HG03469 (cell line): ENCODE data around the gene POPDC3.

Experiments used
- ATAC-seq: cut with Tn5 transposase; IDR thresholded peaks from one replicate; pipeline ENCODE4 v1.9.1; 2021; ENCODE audit warnings: mild to moderate bottlenecking, moderate library complexity, moderate number of reproducible peaks; ENCODE audit not compliant: unreplicated experiment

The POPDC3 gene

DNA sequence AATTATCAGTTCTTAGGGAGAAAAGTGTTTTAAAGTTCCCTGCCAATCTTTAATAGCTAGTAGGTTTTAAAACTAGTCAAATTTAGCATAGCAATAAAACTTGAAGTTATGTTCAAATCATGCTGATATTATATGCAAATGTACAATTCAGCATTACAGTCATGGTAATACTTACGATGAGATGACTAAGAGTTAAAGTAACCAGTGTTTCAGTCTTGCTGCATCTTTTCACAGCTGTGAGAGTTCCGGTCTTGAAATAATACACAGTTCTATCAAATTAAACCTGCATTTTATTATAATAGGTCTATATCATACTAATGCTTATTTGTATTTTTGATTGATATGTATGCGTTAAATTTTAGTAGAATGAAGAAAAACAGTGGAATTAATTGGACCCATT lies 26.1 kb downstream of the POPDC3 start:
- ATAC-seq: no peak

DNA sequence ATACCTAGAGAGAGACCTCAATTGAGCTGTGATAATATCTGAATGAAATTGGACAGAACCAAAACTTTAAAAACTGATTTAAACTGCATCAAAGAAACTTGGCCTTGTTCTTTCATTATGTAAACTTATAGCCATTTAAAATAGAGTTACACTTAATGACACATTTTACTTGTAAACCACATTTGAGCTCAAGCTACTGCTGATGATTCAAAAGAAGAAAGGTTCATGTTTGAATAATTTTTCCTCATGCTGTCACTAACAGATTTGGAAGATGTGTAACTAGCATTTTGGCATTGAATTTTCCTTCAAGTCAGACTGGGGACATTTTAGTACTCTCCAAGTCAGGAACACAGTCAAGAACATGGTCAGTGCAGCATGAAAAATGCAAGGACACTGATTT lies 26.9 kb downstream of the POPDC3 start:
- ATAC-seq: no peak

DNA sequence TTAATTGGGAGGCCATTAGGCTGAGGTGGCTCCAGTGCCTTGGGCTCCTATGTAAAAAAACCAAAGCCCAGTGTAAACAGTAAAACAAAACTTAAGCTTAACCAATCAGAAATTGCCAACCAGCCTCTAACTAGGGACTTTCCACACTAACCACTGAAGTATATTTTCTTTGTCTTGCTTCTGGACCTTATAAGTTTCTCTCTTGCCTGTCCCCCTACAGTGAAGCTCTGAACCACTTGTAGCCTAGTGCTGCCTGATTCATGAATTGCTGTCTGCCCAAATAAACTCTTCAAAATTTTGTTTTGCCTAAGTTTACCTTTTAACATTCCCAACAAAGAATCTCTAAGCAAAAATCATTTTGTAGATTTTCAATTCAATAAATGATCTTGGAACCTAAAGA lies 28.2 kb downstream of the POPDC3 start:
- ATAC-seq: no peak

DNA sequence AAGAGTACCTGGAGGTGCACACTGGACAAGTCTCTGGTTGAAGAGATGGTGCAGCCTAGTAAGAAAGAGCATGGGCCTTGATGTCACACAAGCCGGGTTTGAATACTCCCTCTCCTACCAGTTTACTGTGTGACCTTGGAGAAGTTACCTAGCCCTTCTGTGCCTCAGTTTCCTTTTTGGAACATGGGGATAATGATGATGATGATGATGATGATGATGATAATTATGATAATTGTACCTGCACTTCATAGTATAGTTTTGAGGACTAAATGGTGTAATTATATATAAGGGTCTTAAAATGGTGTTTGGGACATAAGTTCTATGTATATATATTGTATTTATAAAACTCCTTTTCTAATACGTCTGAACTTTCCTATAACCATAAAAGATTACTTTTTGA lies 41.7 kb downstream of the POPDC3 start:
- no peak for ATAC-seq

DNA sequence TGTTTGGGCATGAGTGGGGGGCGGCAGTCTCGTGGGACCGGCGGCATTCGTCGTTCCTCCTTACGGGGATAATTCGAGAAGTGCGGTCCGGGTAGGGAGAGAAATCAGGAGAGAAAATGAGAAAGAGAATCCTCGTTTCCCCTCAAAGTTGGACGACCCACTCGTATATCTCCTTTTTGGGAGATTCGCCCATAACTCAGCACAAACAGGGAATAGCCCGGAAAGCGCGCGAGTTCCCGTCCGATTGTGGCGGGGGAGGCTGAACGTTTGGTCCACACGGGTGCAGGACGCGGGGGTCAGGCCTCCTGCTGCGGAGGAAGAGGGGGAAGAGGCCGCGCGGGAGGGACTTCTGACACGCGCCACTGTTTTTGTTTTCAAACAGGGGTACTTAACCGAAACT lies 42.4 kb downstream of the POPDC3 start:
- ATAC-seq: no peak

DNA sequence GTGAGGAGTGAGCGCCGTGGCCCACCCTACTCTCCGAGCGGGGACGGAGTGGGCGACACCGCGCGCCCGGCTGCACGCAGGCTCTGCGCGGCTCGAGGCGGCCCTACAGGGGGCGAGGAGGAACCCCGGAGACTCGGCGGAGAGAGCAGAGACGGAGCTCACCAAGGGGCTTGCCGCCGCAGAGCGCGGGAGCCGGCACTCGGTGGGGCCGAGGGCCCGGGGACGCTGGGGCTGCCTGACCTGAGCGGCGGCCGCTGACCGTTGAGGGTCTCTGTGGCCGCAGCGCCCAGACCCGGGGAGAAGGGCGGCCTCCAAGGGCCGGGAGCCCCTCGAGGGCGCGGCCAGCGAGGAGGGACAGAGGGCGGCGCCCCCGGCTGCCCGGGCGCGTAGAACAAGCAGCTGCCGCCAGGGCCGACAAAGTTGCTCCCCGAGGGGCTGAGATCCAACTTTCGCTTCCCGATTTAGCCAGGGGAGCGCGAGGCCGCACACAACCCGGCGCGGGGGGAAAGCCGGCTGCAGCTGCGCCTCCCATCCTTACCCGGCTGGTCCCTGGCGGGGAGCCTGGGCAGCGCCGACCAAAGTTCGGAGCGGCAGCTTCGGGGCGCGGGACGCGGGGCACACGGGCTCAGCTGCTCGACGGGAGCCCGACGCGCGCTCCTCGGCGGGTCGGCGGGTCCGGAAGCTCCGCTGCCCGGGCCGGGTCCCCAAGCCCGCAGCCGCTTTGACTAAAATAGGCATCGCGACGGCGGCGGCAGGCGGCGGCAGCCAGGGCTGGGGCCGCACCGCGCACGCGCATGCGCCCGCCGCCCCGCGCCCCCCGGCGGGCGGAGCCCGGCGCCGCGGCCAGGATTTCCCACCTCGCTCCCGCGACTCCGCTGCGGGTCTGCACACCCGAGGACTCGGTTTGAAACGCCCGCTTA lies 43.1 kb downstream of the POPDC3 start:
- peak; percentile 39 for ATAC-seq

DNA sequence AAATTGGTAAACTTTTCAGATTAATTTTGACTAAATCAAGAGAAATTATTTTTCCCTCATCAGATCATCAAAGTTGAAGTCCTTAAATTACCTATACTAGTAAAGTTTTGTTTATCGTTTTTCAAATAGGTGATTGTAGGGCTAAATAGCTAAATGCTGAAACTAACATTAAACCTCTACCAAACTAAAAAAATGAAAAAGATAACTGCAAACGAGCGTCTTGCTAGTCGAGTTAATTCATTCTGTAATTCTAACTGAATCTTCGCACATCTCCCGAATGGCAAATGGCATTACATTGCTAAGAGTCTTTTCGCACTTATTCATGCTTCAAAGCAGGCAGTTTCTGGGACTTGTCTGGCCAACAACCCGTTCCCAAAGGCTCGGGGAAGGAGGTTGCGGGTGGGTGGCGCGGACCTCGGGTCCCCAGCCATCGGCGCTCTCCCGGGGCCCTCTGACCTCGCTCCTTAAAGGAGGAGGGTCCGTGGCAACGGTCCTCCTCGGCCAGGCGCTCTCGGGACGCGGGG lies 43.8 kb downstream of the POPDC3 start:
- ATAC-seq: no peak

DNA sequence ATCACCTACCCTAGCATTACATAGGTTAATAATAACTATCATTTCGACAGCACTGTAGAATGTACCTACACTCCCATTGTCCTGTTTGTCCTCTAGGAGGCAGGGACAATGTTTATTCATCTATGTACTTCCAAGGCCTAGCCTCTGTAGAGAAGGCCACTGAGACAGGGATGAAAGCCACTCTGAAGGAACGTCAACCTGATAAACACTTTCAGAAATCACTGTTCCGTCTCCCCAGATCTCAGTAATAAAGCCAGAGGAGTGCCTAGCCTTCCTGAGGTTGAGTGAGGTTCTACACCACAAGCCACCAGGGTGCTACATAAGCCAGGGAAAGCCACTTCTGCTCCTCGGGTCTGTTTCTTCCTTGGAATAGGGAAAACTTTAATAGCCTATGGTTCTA lies 44.8 kb downstream of the POPDC3 start:
- no peak for ATAC-seq

DNA sequence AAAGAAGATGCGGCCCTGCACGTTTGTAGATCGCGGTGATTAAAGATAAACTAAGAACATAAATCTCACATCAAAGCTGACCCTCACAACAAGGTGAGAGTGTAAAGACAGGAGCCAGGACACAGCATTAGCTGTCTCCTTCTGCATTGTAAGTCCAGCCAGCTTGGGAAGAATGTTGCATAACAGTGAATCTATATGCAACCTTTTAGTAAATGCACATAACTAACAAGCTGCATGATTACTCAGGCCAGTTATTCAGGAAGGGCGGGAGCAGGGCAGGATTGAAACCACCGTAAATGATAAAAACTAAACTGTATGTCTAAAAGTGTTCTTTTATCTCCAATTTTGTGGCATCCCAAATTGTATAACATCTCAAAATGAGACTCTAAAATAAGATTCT lies 57.1 kb downstream of the POPDC3 start:
- ATAC-seq: no peak

DNA sequence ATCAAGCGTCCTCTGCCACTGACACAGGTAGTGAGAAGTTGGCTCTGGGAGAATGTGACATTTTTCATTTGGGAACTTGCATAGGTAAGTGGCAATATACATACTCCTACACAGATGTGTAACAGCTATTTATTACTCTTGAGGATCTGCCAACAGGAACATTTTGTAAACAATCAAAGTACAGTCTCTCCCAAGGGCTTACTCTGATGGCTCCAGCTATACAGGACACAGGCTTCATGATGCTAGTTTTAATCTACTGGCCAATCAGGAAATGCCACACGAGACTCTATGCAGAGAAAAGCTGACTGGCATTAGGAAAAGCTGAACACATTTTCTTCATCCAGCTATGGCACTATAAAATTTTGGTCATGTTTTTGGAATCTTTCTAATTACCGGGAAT lies 57.8 kb downstream of the POPDC3 start:
- ATAC-seq: no peak

DNA sequence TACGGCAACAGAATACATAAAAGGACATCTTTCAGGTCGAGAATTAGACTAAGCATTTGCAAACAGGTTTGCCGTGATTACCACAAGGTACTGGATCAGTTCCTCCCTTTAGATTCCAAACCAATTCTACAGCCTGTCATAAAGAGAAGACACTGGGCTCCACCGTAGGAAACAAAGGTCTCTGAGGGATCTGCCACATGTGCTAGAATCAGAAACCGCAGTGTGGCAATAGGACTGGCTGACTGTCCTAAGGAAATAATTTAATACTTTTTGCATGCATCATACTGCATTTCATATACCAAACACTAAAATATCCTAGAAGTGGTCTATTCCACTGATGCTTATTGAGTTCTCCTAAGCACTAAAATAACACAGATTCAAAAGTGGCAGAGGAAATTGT lies 59.2 kb downstream of the POPDC3 start:
- ATAC-seq: no peak

DNA sequence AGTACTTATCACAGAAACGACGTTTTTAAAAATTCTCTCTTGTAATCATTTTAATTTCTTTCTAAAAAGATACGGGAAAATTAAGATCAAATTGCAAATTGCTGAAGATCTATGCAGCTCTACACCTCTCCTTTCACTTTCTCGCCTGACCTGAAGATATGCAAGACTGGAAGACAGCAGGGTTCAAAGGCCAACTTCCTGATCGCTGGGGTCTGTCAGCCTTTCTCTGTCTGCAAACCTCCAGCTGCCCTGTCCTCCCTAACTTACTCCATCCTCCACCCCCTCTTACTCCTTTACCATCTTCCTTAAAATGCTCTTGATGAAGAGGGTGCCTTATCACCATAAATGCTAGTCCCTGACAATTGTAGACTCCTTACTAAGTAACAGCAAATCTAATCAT lies 63.7 kb downstream of the POPDC3 start:
- no peak for ATAC-seq

DNA sequence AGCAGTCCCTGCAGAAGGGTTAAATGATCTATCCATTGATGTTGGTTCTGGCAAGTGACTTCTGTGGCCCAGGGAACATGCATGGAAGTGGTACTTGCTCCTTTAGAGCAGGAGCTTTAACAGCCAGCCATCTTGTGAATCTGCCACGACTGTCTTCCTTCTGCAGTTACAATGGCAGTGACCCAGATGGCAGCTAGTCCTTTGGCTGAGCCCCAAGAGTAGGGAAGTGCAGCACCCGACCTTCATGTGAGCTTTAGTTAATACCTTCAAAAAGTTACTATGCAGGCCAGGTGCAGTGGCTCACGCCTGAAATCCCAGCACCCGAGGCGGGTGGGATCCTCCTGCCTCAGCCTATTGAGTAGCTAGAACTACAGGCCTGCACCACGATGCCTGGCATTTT lies 66.4 kb downstream of the POPDC3 start:
- no peak for ATAC-seq

DNA sequence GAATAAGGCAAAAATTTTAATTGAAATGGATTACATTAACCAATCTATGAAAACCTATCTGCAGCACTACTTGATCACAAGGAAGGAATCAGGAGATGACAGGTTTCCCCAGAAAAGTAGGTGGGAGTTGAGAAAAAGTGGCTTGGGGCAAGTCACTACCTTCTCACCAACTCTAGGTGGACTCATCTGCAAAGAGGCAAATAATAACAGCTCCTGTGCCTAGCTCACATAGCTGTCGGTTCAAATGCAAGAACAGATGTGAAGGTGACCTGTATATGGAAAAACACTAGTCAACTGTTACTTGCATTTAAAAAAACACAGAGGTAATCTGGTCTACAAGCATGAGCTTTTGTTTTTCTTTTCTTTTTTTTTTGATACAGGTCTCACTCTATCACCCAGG lies 67.2 kb downstream of the POPDC3 start:
- ATAC-seq: no peak

DNA sequence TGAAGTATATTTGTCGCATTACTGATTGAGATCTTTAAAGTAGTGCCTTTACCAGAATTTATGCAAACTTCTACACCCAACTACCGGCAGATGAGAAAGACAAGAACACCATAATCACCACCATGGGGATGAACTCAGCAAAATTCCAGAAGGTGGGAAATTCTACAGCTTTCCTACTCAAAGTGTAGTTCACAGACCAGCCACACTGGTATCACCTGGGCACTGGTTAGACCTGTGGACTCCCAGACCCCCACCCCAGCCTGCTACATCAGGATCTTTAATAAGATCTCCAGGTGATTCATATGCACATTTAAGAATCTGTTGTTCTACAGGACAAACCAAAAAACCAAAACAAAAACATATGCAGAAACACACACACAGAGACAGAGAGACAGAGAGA lies 67.9 kb downstream of the POPDC3 start:
- ATAC-seq: no peak

DNA sequence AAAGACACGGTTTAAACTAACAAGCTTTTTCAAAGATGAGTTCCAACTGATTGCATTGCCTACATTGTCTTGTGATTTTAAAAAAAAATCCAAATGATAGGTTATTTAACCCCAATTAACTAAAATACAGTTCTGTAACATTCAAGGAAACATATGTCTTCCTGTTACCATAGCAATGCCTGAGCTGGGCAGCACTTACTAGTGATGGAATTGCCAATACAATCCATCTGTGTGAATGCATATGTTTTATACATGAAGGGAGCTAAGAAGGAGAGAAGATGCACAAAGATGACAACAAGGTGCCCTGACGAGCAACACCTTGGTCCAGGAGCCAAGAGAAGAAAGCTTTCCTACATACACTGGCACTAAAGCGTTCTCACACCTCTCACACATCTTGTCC lies 68.7 kb downstream of the POPDC3 start:
- no peak for ATAC-seq

DNA sequence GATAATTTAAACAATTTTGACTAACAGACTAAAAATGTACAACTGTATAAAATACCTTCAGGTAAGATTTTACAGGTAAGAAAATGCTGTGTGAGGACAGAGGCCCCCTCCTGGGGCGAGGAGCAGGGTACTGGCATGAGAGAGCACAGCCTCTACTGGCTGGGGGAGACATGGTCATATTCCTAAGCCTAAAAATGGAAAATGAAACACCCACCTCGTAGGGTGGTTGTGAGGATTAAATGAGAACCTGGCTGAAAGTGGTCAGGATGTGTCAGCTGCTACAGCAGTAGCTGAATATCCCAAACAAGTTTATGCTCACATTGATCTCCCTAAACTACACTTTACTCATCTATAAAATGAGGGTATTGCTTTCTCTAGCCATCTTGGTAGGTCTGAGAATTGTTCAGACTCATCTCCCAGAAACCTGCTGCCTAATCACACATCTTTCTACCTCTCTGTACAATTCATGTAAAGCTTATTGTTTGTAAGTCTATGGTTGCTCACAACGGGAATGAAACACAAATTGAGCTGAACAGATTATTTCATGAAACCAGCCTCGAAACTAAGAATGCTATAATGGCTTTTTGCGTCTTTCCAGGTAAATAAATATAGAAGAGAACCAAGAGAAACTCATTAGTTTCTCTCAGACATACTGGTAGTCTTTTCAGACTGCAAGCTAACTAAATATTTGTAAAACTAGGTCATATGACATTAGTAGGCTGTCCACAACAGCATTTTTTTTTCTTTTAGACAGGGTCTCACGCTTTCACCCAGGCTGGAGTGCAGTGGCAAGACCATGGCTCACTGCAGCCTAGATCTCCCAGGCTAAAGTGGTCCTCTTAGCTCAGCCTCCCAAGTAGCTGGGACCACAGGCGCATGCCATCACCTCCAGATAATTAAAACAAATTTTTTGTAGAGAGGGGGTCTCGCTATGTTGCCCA lies 69.6 kb downstream of the POPDC3 start:
- ATAC-seq: no peak

DNA sequence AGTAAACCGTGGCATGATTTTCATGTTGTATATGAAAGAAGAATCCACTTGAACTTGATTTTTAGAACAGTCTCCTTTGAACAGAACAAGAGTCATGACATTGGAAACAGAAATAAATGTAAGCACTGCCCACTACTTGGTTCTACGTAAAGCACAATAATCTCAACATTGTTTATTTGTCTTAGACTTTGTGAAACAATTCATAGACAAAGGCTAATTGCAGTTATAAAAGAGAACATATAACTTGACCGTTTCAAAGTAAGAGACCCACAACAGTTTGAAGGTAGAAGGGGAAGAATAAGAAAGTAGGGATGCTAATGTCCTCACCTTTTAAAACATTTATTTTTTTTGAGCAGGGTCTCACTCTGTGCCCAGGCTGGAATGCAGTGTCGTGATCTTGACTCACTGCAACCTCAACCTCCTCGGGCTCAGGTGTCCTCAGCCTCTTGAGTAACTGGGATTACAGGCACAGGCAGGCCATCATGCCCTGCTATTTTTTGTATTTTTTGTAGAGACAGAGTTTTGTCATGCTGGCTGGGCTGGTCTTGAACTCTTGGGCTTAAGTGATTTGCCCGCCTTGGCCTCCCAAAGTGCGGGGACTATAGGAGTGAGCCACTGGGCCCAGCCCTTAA lies 71.1 kb downstream of the POPDC3 start:
- no peak for ATAC-seq
